Keratinocyte (primary cell): ENCODE measurements around the gene SLC3A2.

Experiments used
- EZH2 ChIP-seq: IDR thresholded peaks from one replicate; pipeline ENCODE4 v1.6.1; 2012; ENCODE audit warnings: inconsistent platforms, mild to moderate bottlenecking, low read length, moderate library complexity
- TF ChIP-seq, protein P1 (sequence below), 3 experiments: IDR thresholded peaks in 1 of 3; conservative IDR thresholded peaks in 1 of 3; optimal IDR thresholded peaks in 1 of 3; 2 replicates in 2 of 3; 3 replicates in 1 of 3; pipeline versions ENCODE3 to v1.5.1; 2011; ENCODE audit warnings: low read length in 3 of 3, mild to moderate bottlenecking in 3 of 3, moderate library complexity in 2 of 3, control low read depth in 1 of 3, inconsistent platforms in 1 of 3; ENCODE audit not compliant: insufficient read depth in 2 of 3; ENCODE audit errors: extremely low read depth in 1 of 3

GRCh38 chr11:62922189-62922589 is 41.5 kb downstream of the SLC3A2 start:
- TF ChIP-seq, protein P1, sequence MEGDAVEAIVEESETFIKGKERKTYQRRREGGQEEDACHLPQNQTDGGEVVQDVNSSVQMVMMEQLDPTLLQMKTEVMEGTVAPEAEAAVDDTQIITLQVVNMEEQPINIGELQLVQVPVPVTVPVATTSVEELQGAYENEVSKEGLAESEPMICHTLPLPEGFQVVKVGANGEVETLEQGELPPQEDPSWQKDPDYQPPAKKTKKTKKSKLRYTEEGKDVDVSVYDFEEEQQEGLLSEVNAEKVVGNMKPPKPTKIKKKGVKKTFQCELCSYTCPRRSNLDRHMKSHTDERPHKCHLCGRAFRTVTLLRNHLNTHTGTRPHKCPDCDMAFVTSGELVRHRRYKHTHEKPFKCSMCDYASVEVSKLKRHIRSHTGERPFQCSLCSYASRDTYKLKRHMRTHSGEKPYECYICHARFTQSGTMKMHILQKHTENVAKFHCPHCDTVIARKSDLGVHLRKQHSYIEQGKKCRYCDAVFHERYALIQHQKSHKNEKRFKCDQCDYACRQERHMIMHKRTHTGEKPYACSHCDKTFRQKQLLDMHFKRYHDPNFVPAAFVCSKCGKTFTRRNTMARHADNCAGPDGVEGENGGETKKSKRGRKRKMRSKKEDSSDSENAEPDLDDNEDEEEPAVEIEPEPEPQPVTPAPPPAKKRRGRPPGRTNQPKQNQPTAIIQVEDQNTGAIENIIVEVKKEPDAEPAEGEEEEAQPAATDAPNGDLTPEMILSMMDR (optimal IDR thresholded peaks at IDR 0.05 in 1 of 3, IDR thresholded peaks at IDR 0.05 in 1 of 3, conservative IDR thresholded peaks at IDR 0.05 in 1 of 3; ENCODE audit: extremely low read depth in 1 of 3, insufficient read depth in 2 of 3, low read length in 3 of 3) = no peak
- peak; percentile 47 for TF ChIP-seq EZH2
